ENCODE results near the gene PYCARD.

The PYCARD gene

GRCh38 chr16:31167315-31167714 lies 35.2 kb downstream of the PYCARD start:
- DNase-seq: no peak

DNA sequence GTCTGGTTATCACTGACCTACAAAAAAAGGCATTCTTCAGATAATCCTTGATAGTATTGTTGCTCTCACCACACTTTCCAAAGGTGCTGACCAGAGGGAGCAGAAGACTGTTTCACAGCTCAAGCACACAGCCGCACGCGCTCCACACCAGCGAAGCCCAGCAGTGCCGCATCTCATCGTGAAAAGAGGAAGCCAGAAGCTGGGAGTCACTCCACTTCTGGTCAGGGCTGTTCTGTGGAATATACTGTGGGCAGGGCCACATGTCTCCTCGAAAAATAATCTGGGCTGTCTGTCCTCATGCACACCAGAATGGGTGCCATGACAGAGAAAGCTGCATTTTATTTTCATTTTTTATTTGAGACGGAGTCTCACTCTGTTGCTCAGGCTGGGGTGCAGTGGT lies 45.4 kb downstream of the PYCARD start:
- peak in 1 of 56 donors; percentile 31 for DNase-seq
